Mammary epithelial cell (primary cell): ENCODE measurements around the gene MUC5AC.

Source experiments
- CTCF ChIP-seq, 2 donors: IDR thresholded peaks in 1 of 2; conservative IDR thresholded peaks in 1 of 2; 2 replicates each; pipeline ENCODE4 v1.5.1; 2011 to 2012; ENCODE audit warnings: inconsistent platforms in 2 of 2, low read length in 2 of 2, mild to moderate bottlenecking in 2 of 2, control low read depth in 1 of 2, low read depth in 1 of 2; ENCODE audit not compliant: insufficient read depth in 1 of 2; ENCODE audit errors: extremely low read depth in 1 of 2
- EZH2 ChIP-seq: IDR thresholded peaks from 2 replicates; pipeline ENCODE4 v1.6.1; 2012; ENCODE audit warnings: low read length, inconsistent platforms, borderline replicate concordance

DNA sequence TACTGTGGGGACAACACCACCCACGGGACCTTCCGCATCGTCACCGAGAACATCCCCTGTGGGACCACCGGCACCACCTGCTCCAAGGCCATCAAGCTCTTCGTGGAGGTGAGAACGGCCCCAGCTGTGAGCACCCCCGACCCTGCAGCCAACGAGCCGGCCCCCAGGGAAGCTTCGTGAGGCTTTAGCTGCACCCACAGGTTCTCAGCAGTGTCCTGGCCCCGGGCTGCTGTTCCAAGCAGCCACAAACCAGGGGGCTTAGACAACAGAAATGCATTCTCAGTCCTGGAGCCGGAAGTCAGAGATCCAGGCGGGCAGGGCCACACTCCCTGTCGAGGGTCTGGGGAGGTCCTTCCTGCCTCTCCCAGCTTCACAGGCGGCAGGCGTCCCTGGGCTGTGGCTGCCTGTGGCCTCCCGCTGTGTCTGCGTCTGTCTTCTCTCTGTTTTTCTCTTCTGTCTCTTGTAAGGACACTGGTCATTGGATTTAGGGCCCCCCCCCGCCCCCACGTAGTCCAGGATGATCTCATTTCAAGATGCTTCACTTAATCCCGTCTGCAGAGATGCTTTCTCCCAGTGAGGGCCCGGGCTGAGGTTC, 77.7 kb downstream of the MUC5AC start:
- TF ChIP-seq CTCF (conservative IDR thresholded peaks at IDR 0.05 in 1 of 2, IDR thresholded peaks at IDR 0.05 in 1 of 2; ENCODE audit: extremely low read depth in 1 of 2, insufficient read depth in 1 of 2, low read depth in 1 of 2, low read length in 2 of 2): no peak
- no peak for TF ChIP-seq EZH2
